GM12892 (cell line): Measurements from ENCODE around the gene DGKQ.

Experiments used
- POLR2A ChIP-seq: IDR thresholded peaks from 2 replicates; pipeline ENCODE4 v1.6.1; 2011; ENCODE audit warnings: low read depth, low read length, control low read depth
- POLR2AphosphoS5 ChIP-seq: IDR thresholded peaks from 2 replicates; pipeline ENCODE4 v1.6.1; 2011; ENCODE audit warnings: low read depth, low read length, control low read depth
- TAF1 ChIP-seq: IDR thresholded peaks from 2 replicates; pipeline ENCODE4 v1.6.1; 2011; ENCODE audit warnings: low read depth, mild to moderate bottlenecking, control low read depth, low read length, borderline replicate concordance

DNA sequence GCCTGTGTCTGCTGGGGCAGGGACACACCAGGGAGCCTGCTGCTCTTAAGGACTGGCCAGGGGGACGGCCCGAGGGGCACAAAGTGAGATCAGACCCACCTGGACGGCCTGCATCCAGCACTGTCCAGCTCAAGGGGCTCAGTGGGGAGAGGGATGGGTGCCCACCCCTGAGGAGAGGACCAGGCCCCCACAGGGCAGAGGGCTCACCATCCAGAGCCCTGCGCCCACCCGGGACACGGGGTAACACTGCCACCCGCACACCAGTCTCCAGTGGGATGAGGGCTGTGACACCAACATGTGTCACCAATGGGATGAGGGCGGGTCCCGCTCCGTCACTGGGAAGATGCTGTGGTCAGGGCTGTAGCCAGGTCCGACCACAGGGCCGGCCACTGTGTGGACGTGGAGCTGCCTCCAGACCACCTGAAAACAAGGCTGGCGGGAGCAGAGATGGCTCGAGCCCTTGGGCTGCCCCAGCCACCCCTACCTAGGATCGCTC, 13.2 kb downstream of the DGKQ start:
- TF ChIP-seq POLR2AphosphoS5 (no peak), POLR2A (no peak), TAF1 (no peak)
